ENCODE data around the gene RBM26.

The RBM26 gene

DNA sequence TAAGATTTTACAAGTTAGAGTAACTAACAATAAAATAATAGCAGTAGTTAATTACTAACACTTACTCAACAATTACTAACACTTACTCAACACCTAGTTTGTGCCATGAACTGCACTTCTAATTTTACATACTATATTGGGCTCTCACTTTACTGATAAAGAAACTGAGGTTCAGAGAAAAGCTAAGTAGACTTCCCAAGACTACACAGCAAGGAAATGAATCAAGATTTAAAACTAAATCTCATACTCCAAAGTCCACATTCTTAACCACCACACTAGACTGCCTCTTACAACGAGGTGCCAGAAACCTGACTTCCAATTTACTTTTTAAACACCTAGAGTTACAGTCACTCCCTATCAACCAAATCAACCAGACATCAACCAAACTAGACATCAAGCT is 25.1 kb downstream of the RBM26 start:
- H3K4me3 ChIP-seq (ENCODE audit: severe bottlenecking), result no peak overlapping the region
- DNase-seq (ENCODE audit: low spot score) (no peak), ATAC-seq (ENCODE audit: low read depth) (no peak)
- TF ChIP-seq CTCF (IDR thresholded peaks at IDR 0.05; ENCODE audit: poor library complexity, severe bottlenecking), result no peak
- no peaks in the 10 kb centered on the region for H3K27me3 ChIP-seq (ENCODE audit: insufficient read depth, poor library complexity, severe bottlenecking)
- H3K4me1 ChIP-seq (ENCODE audit: insufficient read depth, poor library complexity, severe bottlenecking), result peaks cover 7% of the 10 kb centered on the region
- no peak overlapping the region for H3K27ac ChIP-seq (ENCODE audit: poor library complexity, severe bottlenecking)
- no peaks in the 10 kb centered on the region for H3K9me3 ChIP-seq (ENCODE audit: severe bottlenecking)
- H3K36me3 ChIP-seq (ENCODE audit: low read depth), result peaks cover 64% of the 10 kb centered on the region

DNA sequence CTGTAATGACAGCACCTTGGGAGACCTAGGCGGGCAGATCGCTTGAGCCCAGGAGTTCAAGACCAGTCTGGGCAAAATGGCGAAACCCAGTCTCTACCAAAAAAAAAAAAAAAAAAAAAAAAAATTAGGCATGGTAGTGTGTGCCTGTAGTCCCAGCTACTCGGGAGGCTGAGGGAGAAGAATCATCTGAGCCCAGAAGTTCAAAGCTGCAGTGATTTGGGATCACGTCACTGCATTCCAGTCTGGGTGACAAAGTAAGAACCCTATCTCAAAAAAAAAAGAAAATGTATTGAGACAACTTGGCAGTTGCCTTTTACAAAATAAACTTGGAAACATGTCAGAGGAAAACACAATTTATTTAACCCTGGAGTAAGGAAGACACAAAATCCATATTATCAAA is 26.8 kb downstream of the RBM26 start:
- no peak for TF ChIP-seq CTCF (IDR thresholded peaks at IDR 0.05; ENCODE audit: poor library complexity, severe bottlenecking)
- no peak overlapping the region for H3K27ac ChIP-seq (ENCODE audit: poor library complexity, severe bottlenecking)
- H3K4me1 ChIP-seq (ENCODE audit: insufficient read depth, poor library complexity, severe bottlenecking), result peaks cover 7% of the 10 kb centered on the region
- DNase-seq (ENCODE audit: low spot score) (no peak), ATAC-seq (ENCODE audit: low read depth) (no peak)
- H3K27me3 ChIP-seq (ENCODE audit: insufficient read depth, poor library complexity, severe bottlenecking), result no peaks in the 10 kb centered on the region
- H3K4me3 ChIP-seq (ENCODE audit: severe bottlenecking), result no peak overlapping the region
- peaks cover 65% of the 10 kb centered on the region for H3K36me3 ChIP-seq (ENCODE audit: low read depth)
- H3K9me3 ChIP-seq (ENCODE audit: severe bottlenecking), result no peaks in the 10 kb centered on the region

DNA sequence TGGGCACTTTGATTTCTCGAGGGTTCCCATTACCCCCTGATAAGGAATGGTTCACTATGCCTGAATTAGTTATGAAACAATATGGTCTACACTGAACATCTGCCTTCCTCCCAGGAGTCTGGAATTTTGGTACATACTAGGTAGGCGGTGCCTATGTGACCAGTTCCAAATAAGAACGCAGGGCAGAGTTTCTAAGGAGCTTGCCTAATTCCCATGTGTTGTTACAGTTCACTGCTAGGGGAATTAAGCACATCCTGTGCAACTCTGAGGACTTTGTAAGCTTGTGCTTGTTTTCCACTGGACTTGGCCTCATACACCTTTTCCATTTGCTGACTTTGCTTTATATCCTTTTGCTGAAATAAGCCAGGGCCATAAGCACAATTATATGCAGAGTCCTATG is 29.2 kb downstream of the RBM26 start:
- Histone ChIP-seq H3K9me3 (ENCODE audit: severe bottlenecking) (no peaks in the 10 kb centered on the region), H3K36me3 (ENCODE audit: low read depth) (peaks cover 61% of the 10 kb centered on the region), H3K4me1 (ENCODE audit: insufficient read depth, poor library complexity, severe bottlenecking) (no peaks in the 10 kb centered on the region), H3K27ac (ENCODE audit: poor library complexity, severe bottlenecking) (no peak overlapping the region), H3K4me3 (ENCODE audit: severe bottlenecking) (no peak overlapping the region), H3K27me3 (ENCODE audit: insufficient read depth, poor library complexity, severe bottlenecking) (no peaks in the 10 kb centered on the region)
- DNase-seq (ENCODE audit: low spot score) (no peak), ATAC-seq (ENCODE audit: low read depth) (no peak)
- no peak for TF ChIP-seq CTCF (IDR thresholded peaks at IDR 0.05; ENCODE audit: poor library complexity, severe bottlenecking)

GRCh38 chr13:79374578-79374977 is 31.5 kb downstream of the RBM26 start:
- no peak for TF ChIP-seq CTCF (IDR thresholded peaks at IDR 0.05; ENCODE audit: poor library complexity, severe bottlenecking)
- Histone ChIP-seq H3K36me3 (ENCODE audit: low read depth) (peaks cover 68% of the 10 kb centered on the region), H3K9me3 (ENCODE audit: severe bottlenecking) (no peaks in the 10 kb centered on the region), H3K4me3 (ENCODE audit: severe bottlenecking) (no peak overlapping the region), H3K4me1 (ENCODE audit: insufficient read depth, poor library complexity, severe bottlenecking) (no peaks in the 10 kb centered on the region), H3K27me3 (ENCODE audit: insufficient read depth, poor library complexity, severe bottlenecking) (no peaks in the 10 kb centered on the region), H3K27ac (ENCODE audit: poor library complexity, severe bottlenecking) (no peak overlapping the region)
- DNase-seq (ENCODE audit: low spot score), result no peak
- ATAC-seq (ENCODE audit: low read depth), result no peak

GRCh38 chr13:79373916-79374315 is 32.1 kb downstream of the RBM26 start:
- no peak for ATAC-seq (ENCODE audit: low read depth)
- Histone ChIP-seq H3K27me3 (ENCODE audit: insufficient read depth, poor library complexity, severe bottlenecking) (no peaks in the 10 kb centered on the region), H3K36me3 (ENCODE audit: low read depth) (peaks cover 72% of the 10 kb centered on the region), H3K4me1 (ENCODE audit: insufficient read depth, poor library complexity, severe bottlenecking) (no peaks in the 10 kb centered on the region), H3K9me3 (ENCODE audit: severe bottlenecking) (no peaks in the 10 kb centered on the region), H3K4me3 (ENCODE audit: severe bottlenecking) (no peak overlapping the region), H3K27ac (ENCODE audit: poor library complexity, severe bottlenecking) (no peak overlapping the region)
- TF ChIP-seq CTCF (IDR thresholded peaks at IDR 0.05; ENCODE audit: poor library complexity, severe bottlenecking), result no peak
- no peak for DNase-seq (ENCODE audit: low spot score)

Data from RWPE2 (cell line).